Astrocyte (in vitro differentiated cells and primary cell): Measurements from ENCODE around the gene PRIM2.
"Not testable (repeated sequence)": the region's sequence is repeated elsewhere in the genome, so short reads cannot be mapped to it uniquely, and the experiment has no call there.

Experiments
- EZH2 ChIP-seq: IDR thresholded peaks from 2 replicates; pipeline ENCODE4 v1.6.1; 2012; ENCODE audit warnings: mild to moderate bottlenecking, low read length, inconsistent platforms; ENCODE audit not compliant: insufficient read depth
- TF ChIP-seq, protein P1 (sequence below): IDR thresholded peaks from 2 replicates; pipeline ENCODE4 v1.5.1; 2011; ENCODE audit warnings: low read depth, mild to moderate bottlenecking, inconsistent platforms, low read length, moderate library complexity; ENCODE audit not compliant: insufficient read depth

DNA sequence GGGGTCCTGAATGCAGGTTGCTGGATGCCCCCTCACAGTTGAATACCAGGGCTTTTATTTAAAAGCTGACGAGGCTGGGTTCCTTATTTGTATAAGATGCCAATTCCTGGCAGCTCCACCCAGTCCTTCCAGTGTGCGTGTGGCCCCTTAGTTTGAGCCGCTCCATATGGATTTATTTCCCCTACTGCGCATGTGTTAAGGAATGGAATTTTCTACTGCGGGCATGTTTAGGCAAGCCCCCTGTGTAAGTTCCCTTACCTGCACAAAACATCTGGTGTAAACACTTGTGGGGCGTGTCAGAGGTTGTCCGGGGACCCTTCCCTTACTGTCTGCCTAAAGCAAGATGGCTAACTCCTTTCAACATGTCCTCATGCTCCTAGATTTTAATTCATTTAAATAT is 174.4 kb downstream of the PRIM2 start:
- TF ChIP-seq, protein P1, sequence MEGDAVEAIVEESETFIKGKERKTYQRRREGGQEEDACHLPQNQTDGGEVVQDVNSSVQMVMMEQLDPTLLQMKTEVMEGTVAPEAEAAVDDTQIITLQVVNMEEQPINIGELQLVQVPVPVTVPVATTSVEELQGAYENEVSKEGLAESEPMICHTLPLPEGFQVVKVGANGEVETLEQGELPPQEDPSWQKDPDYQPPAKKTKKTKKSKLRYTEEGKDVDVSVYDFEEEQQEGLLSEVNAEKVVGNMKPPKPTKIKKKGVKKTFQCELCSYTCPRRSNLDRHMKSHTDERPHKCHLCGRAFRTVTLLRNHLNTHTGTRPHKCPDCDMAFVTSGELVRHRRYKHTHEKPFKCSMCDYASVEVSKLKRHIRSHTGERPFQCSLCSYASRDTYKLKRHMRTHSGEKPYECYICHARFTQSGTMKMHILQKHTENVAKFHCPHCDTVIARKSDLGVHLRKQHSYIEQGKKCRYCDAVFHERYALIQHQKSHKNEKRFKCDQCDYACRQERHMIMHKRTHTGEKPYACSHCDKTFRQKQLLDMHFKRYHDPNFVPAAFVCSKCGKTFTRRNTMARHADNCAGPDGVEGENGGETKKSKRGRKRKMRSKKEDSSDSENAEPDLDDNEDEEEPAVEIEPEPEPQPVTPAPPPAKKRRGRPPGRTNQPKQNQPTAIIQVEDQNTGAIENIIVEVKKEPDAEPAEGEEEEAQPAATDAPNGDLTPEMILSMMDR = not testable (repeated sequence)
- not testable (repeated sequence) for TF ChIP-seq EZH2
